MM.1S (cell line): Measurements from ENCODE around the gene LIFR.

Experiments
- DNase-seq: peaks from one replicate; pipeline ENCODE4 v3.0.0-alpha.2; 2015
- H2AFZ ChIP-seq: fragments of 300-600 bp; sonication (generic); 2 replicates; pipeline ENCODE4 v1.6.0; 2016; ENCODE audit warnings: antibody characterized with exemption, low read length
- H3F3A ChIP-seq: fragments of 300-600 bp; sonication (generic); 2 replicates; pipeline ENCODE4 v1.6.1; 2016; ENCODE audit warnings: mild to moderate bottlenecking, antibody characterized with exemption, low read length, moderate library complexity, mixed read lengths; ENCODE audit not compliant: insufficient read depth
- H3K27ac ChIP-seq: fragments of 300-600 bp; sonication (generic); 2 replicates; pipeline ENCODE4 v1.5.1; 2016; ENCODE audit warnings: mild to moderate bottlenecking, low read length
- H3K27me3 ChIP-seq: fragments of 300-600 bp; sonication (generic); replicated peaks from 2 replicates; pipeline ENCODE4 v1.6.0; 2016; ENCODE audit warnings: low read length; ENCODE audit not compliant: insufficient read depth
- H3K36me3 ChIP-seq: fragments of 300-600 bp; sonication (generic); replicated peaks from 2 replicates; pipeline ENCODE4 v1.6.1; 2016; ENCODE audit warnings: mild to moderate bottlenecking, low read length, mixed read lengths; ENCODE audit not compliant: insufficient read depth
- H3K4me1 ChIP-seq: fragments of 300-600 bp; sonication (generic); 2 replicates; pipeline ENCODE4 v1.6.1; 2016; ENCODE audit warnings: low read length, mixed read lengths
- H3K4me2 ChIP-seq: fragments of 300-600 bp; sonication (generic); 2 replicates; pipeline ENCODE4 v1.6.0; 2016; ENCODE audit warnings: low read depth, low read length
- H3K4me3 ChIP-seq: fragments of 300-600 bp; sonication (generic); 2 replicates; pipeline ENCODE4 v1.5.1; 2016; ENCODE audit warnings: low read length, mixed read lengths
- H3K79me2 ChIP-seq: fragments of 300-600 bp; sonication (generic); 2 replicates; pipeline ENCODE4 v1.6.1; 2016; ENCODE audit warnings: mixed run types, low read length, mixed read lengths
- H3K9ac ChIP-seq: fragments of 300-600 bp; sonication (generic); 2 replicates; pipeline ENCODE4 v1.6.1; 2016; ENCODE audit warnings: low read length, mixed read lengths
- H3K9me2 ChIP-seq: fragments of 300-600 bp; sonication (generic); replicated peaks from 2 replicates; pipeline ENCODE4 v1.6.1; 2016; ENCODE audit warnings: mild to moderate bottlenecking, low read length, mixed read lengths; ENCODE audit not compliant: insufficient read depth
- H3K9me3 ChIP-seq: fragments of 300-600 bp; sonication (generic); replicated peaks from 2 replicates; pipeline ENCODE4 v1.6.1; 2016; ENCODE audit warnings: mild to moderate bottlenecking, low read length, mixed read lengths; ENCODE audit not compliant: insufficient read depth
- H4K20me1 ChIP-seq: fragments of 300-600 bp; sonication (generic); 2 replicates; pipeline ENCODE4 v1.6.1; 2016; ENCODE audit warnings: mild to moderate bottlenecking, low read length, moderate library complexity, mixed read lengths; ENCODE audit not compliant: insufficient read depth
- CTCF ChIP-seq: fragments of 300-600 bp; sonication (generic); IDR thresholded peaks from 2 replicates; pipeline ENCODE4 v1.5.1; 2016; ENCODE audit warnings: antibody characterized with exemption, low read length, mixed read lengths
- EZH2 ChIP-seq: fragments of 300-600 bp; sonication (generic); optimal IDR thresholded peaks from 2 replicates; pipeline ENCODE3; 2017; ENCODE audit warnings: low read depth, mild to moderate bottlenecking, antibody characterized with exemption, low read length, mixed read lengths
- EZH2phosphoT487 ChIP-seq: fragments of 300-600 bp; sonication (generic); IDR thresholded peaks from 2 replicates; pipeline ENCODE4 v1.6.1; 2018; ENCODE audit warnings: antibody characterized with exemption, low read length

The LIFR gene

GRCh38 chr5:38452201-38452600 is 104.2 kb downstream of the LIFR start:
- Histone ChIP-seq H3K36me3 (no peaks in the 10 kb centered on the region), H3K9me2 (no peaks in the 10 kb centered on the region), H3K9me3 (no peaks in the 10 kb centered on the region), H3K4me2 (no peak overlapping the region), H3F3A (peaks cover 9% of the 10 kb centered on the region; the same call in 1 of the 2 replicates), H4K20me1 (no peaks in the 10 kb centered on the region), H3K9ac (no peak overlapping the region), H2AFZ (no peak overlapping the region), H3K27ac (no peak overlapping the region), H3K4me3 (no peak overlapping the region), H3K4me1 (peaks cover 40% of the 10 kb centered on the region), H3K79me2 (no peaks in the 10 kb centered on the region), H3K27me3 (peaks cover 57% of the 10 kb centered on the region)
- TF ChIP-seq EZH2 (no peak), CTCF (no peak), EZH2phosphoT487 (no peak)
- DNase-seq = no peak

GRCh38 chr5:38451074-38451725 is 105.2 kb downstream of the LIFR start:
- no peak overlapping the region for H3K9ac ChIP-seq
- H4K20me1 ChIP-seq = no peaks in the 10 kb centered on the region
- no peak for TF ChIP-seq EZH2phosphoT487
- TF ChIP-seq EZH2 = no peak
- no peak for TF ChIP-seq CTCF
- no peak for DNase-seq
- H3F3A ChIP-seq = peaks cover 9% of the 10 kb centered on the region; the same call in 1 of the 2 replicates
- H3K4me2 ChIP-seq = no peak overlapping the region
- no peak overlapping the region for H2AFZ ChIP-seq
- H3K27me3 ChIP-seq = peaks cover 47% of the 10 kb centered on the region
- H3K36me3 ChIP-seq = no peaks in the 10 kb centered on the region
- H3K4me1 ChIP-seq = peaks cover 31% of the 10 kb centered on the region
- no peaks in the 10 kb centered on the region for H3K9me2 ChIP-seq
- no peak overlapping the region for H3K27ac ChIP-seq
- H3K79me2 ChIP-seq = no peaks in the 10 kb centered on the region
- no peaks in the 10 kb centered on the region for H3K9me3 ChIP-seq
- no peak overlapping the region for H3K4me3 ChIP-seq

- Histone ChIP-seq H3K9me2 (no peaks in the 10 kb centered on the region), H3K9ac (no peak overlapping the region), H3K9me3 (no peaks in the 10 kb centered on the region), H4K20me1 (no peaks in the 10 kb centered on the region), H3K4me2 (no peak overlapping the region), H3K27ac (no peak overlapping the region), H3K79me2 (no peaks in the 10 kb centered on the region), H3F3A (peaks cover 9% of the 10 kb centered on the region; the same call in 1 of the 2 replicates), H2AFZ (no peak overlapping the region), H3K4me1 (peaks cover 31% of the 10 kb centered on the region), H3K36me3 (no peaks in the 10 kb centered on the region), H3K4me3 (no peak overlapping the region), H3K27me3 (peaks cover 41% of the 10 kb centered on the region)
- DNase-seq = no peak
- TF ChIP-seq CTCF = no peak
- no peak for TF ChIP-seq EZH2
- TF ChIP-seq EZH2phosphoT487 = no peak
Observed at GRCh38 chr5:38450627-38451026, 105.8 kb downstream of the LIFR start.
